Vagina (tissue), 2 donors: ENCODE data around the gene USP1.

Experiments
- POLR2A ChIP-seq, 2 donors: fragments of 450-650 bp; IDR thresholded peaks; one replicate each; pipeline ENCODE4 v1.6.1; 2017; ENCODE audit warnings: antibody characterized with exemption in 2 of 2, mild to moderate bottlenecking in 2 of 2, moderate library complexity in 2 of 2
- POLR2AphosphoS5 ChIP-seq, 2 donors: sonication (generic); formaldehyde crosslinking; IDR thresholded peaks; one replicate each; pipeline ENCODE4 v1.9.0; 2017; ENCODE audit warnings: antibody characterized with exemption in 2 of 2, mild to moderate bottlenecking in 2 of 2, low read depth in 1 of 2; ENCODE audit not compliant: insufficient read depth in 1 of 2
- TF ChIP-seq, protein P1 (sequence below), 3 experiments: fragments of 450-650 bp in 2 of 3; fragments of 200-600 bp in 1 of 3; sonication (generic) in 1 of 3; IDR thresholded peaks; one replicate each; pipeline ENCODE4 v1.5.1; 2017 to 2019; ENCODE audit warnings: antibody characterized with exemption in 3 of 3, mild to moderate bottlenecking in 2 of 3, moderate library complexity in 2 of 3

DNA sequence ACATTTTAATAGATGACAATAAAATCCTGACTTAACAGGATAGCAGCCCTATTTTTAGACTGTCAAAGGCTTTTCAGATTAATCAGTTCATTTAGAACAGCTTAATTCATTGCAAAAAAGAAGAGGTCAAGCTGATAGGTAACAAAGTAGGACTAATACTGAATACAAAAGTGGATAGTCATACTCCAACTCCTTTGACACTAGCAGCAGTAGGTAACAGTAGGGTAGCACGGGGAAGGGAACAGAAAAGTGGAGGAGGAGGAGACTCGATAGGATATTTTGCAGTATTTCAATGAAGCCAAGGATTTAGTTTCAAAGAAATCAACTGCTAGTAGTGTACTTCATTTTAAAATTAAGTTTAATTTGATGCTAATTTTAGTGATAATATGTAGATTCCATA lies 51.1 kb downstream of the USP1 start:
- no peak for TF ChIP-seq POLR2A (IDR thresholded peaks at IDR 0.05)
- TF ChIP-seq, protein P1, sequence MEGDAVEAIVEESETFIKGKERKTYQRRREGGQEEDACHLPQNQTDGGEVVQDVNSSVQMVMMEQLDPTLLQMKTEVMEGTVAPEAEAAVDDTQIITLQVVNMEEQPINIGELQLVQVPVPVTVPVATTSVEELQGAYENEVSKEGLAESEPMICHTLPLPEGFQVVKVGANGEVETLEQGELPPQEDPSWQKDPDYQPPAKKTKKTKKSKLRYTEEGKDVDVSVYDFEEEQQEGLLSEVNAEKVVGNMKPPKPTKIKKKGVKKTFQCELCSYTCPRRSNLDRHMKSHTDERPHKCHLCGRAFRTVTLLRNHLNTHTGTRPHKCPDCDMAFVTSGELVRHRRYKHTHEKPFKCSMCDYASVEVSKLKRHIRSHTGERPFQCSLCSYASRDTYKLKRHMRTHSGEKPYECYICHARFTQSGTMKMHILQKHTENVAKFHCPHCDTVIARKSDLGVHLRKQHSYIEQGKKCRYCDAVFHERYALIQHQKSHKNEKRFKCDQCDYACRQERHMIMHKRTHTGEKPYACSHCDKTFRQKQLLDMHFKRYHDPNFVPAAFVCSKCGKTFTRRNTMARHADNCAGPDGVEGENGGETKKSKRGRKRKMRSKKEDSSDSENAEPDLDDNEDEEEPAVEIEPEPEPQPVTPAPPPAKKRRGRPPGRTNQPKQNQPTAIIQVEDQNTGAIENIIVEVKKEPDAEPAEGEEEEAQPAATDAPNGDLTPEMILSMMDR (IDR thresholded peaks at IDR 0.05): no peak
- TF ChIP-seq POLR2AphosphoS5 (IDR thresholded peaks at IDR 0.05; ENCODE audit: insufficient read depth in 1 of 2, low read depth in 1 of 2): no peak
